C4-2B (cell line): ENCODE measurements around the gene SLC41A2.
"Not testable (repeated sequence)": the region's sequence is repeated elsewhere in the genome, so short reads cannot be mapped to it uniquely, and the experiment has no call there.

Source experiments
- H3K27ac ChIP-seq: fragments of 450-650 bp; 2 replicates; pipeline ENCODE4 v1.5.1; 2017
- ZFX ChIP-seq: fragments of 450-650 bp; IDR thresholded peaks from 2 replicates; pipeline ENCODE4 v1.6.1; 2017
- TF ChIP-seq, protein P1 (sequence below): fragments of 450-650 bp; conservative IDR thresholded peaks from 2 replicates; pipeline ENCODE4 v1.5.1; 2017; ENCODE audit warnings: mild to moderate bottlenecking

Gene SLC41A2

DNA sequence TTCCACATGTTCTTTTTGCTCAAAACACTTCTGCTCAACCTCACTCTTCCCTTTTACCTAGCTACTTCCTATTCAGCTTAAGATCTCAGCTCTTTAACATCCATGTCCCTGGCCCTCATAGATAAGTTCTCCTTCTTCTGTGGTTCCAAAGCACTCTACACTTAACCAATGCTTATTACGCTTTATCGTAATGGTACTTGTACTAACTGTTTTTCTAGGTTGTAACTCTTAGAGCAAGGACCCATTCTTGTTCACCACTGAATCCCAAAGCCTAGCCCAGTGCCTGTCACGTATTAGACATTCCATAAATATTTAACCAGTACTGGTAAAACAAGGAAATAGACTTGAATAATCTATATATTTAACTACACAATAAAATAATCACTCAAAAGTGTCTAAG lies 5.3 kb downstream of the SLC41A2 start:
- no peak overlapping the region for H3K27ac ChIP-seq
- TF ChIP-seq ZFX = no peak
- TF ChIP-seq, protein P1, sequence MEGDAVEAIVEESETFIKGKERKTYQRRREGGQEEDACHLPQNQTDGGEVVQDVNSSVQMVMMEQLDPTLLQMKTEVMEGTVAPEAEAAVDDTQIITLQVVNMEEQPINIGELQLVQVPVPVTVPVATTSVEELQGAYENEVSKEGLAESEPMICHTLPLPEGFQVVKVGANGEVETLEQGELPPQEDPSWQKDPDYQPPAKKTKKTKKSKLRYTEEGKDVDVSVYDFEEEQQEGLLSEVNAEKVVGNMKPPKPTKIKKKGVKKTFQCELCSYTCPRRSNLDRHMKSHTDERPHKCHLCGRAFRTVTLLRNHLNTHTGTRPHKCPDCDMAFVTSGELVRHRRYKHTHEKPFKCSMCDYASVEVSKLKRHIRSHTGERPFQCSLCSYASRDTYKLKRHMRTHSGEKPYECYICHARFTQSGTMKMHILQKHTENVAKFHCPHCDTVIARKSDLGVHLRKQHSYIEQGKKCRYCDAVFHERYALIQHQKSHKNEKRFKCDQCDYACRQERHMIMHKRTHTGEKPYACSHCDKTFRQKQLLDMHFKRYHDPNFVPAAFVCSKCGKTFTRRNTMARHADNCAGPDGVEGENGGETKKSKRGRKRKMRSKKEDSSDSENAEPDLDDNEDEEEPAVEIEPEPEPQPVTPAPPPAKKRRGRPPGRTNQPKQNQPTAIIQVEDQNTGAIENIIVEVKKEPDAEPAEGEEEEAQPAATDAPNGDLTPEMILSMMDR = no peak

- TF ChIP-seq, protein P1 = no peak
- TF ChIP-seq ZFX = no peak
- H3K27ac ChIP-seq = no peak overlapping the region
Measured at GRCh38 chr12:104951759-104952509, 6.2 kb downstream of the SLC41A2 start.

DNA sequence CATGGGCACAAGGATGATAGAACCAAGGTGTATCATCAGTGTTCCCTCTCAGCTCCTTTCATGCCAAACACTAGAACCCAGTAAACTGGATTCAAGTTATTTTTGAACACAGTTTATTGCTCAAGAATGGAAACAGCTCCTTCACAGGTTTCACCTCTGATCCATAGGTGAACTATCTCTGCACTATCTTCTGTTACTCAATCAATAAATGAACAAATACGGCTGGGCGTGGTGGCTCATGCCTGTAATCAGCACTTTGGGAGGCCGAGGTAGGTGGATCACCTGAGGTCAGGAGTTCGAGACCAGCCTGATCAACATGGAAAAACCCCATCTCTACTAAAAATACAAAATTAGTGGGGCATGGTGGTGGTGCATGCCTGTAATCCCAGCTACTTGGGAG lies 9.4 kb downstream of the SLC41A2 start:
- not testable (repeated sequence) for H3K27ac ChIP-seq

GRCh38 chr12:104944252-104944651 lies 13.8 kb downstream of the SLC41A2 start:
- no peak overlapping the region for H3K27ac ChIP-seq
- TF ChIP-seq, protein P1 = no peak
- no peak for TF ChIP-seq ZFX

DNA sequence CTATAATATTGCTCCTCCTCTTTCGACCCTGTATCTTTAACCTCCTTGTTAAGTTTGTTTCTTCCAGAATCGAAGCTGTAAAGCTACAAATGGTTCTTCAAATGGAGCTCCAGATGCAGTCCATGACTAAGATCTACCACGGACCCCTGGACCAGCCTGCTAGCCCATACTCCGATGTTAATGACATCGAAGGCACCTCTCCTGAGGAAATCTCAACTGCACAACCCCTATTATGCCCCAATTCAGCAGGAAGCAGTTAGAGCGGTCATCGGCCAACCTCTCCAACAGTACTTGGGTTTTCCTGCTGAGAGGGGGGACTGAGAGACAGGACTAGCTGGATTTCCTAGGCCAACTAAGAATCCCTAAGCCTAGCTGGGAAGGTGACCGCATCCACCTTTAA lies 14.7 kb downstream of the SLC41A2 start:
- not testable (repeated sequence) for H3K27ac ChIP-seq

- TF ChIP-seq ZFX = no peak
- TF ChIP-seq, protein P1 = no peak
- H3K27ac ChIP-seq = no peak overlapping the region
Measured at GRCh38 chr12:104942075-104942474, 16.0 kb downstream of the SLC41A2 start.

- no peak overlapping the region for H3K27ac ChIP-seq
Measured at GRCh38 chr12:104941454-104941853, 16.6 kb downstream of the SLC41A2 start.

GRCh38 chr12:104939089-104939488 lies 19.0 kb downstream of the SLC41A2 start:
- no peak overlapping the region for H3K27ac ChIP-seq
- TF ChIP-seq ZFX = no peak
- TF ChIP-seq, protein P1 = no peak

More at GRCh38 chr12:104941454-104941853, 16.6 kb downstream of the SLC41A2 start:
- no peak for TF ChIP-seq ZFX
- TF ChIP-seq, protein P1 = no peak
